ENCODE measurements around the gene SRGAP2C. TPM values are rescaled to one million over a fixed set of nuclear protein-coding genes. Genes with fewer than 3 reads are reported as not detected.
A peak's percentile ranks its signal among the peaks of the same experiment; 100 is the strongest.
"Not testable (repeated sequence)": the region's sequence is repeated elsewhere in the genome, so short reads cannot be mapped to it uniquely, and the experiment has no call there.

The SRGAP2C gene
- 8.4 and 9.8 TPM in 2 replicates for total RNA-seq (2016; rRNA removed; fragmentation: Illumina TruSeq; extraction: Trizol)
- total RNA-seq (2016; cell fraction: cytosol; rRNA removed; fragmentation: Illumina TruSeq; extraction: Trizol; ENCODE audit: low read depth), result 1.8 and 3.6 TPM in 2 replicates
- total RNA-seq (2016; cell fraction: insoluble cytoplasmic fraction; rRNA removed; fragmentation: Illumina TruSeq; extraction: Trizol), result 8.6 and 10.9 TPM in 2 replicates
- 6.3 and 7.7 TPM in 2 replicates for total RNA-seq (2016; cell fraction: membrane; rRNA removed; fragmentation: Illumina TruSeq; extraction: Trizol)
- total RNA-seq (2016; cell fraction: nucleus; rRNA removed; fragmentation: Illumina TruSeq; extraction: Trizol), result 12.2 and 12.3 TPM in 2 replicates
- polyA plus RNA-seq (2011; rRNA removed), result 5.5 and 6.9 TPM in 2 replicates
- polyA plus RNA-seq (2011; cell fraction: cytosol; rRNA removed), result 4.6 and 6.0 TPM in 2 replicates
- 6.4 and 7.4 TPM in 2 replicates for polyA plus RNA-seq (2011; cell fraction: nucleus; rRNA removed)
- polyA plus RNA-seq (2012), result 7.1 and 7.8 TPM in 2 replicates
- 0.37 and 0.55 TPM in 2 replicates for polyA plus RNA-seq (2016; cell fraction: cytosol; fragmentation: Illumina TruSeq; extraction: Trizol; ENCODE audit: low read depth)
- polyA plus RNA-seq (2016; cell fraction: insoluble cytoplasmic fraction; fragmentation: Illumina TruSeq; extraction: Trizol; ENCODE audit: low read depth), result 9.7 and 10.6 TPM in 2 replicates
- polyA plus RNA-seq (2016; cell fraction: membrane; fragmentation: Illumina TruSeq; extraction: Trizol; ENCODE audit: low read depth), result 1.8 and 2.1 TPM in 2 replicates
- polyA plus RNA-seq (2016; cell fraction: nucleus; fragmentation: Illumina TruSeq; extraction: Trizol; ENCODE audit: insufficient read depth, low read depth), result 13.3 and 13.6 TPM in 2 replicates
- 9.5 and 27.2 TPM in 2 replicates for polyA minus RNA-seq (2011; rRNA and poly(A)+ RNA removed; ENCODE audit: low replicate concordance)
- polyA minus RNA-seq (2011; cell fraction: cytosol; rRNA and poly(A)+ RNA removed), result 20.3 and 20.6 TPM in 2 replicates
- 15.9 and 16.2 TPM in 2 replicates for polyA minus RNA-seq (2011; cell fraction: nucleus; rRNA and poly(A)+ RNA removed)
- Bru-seq, nascent RNA, result percentile 71 among the genes with signal in this experiment
- percentile 59 among the genes with signal in this experiment for BruChase-seq, experiment 1, labeled RNA remaining after a 6-hour chase
- BruChase-seq, experiment 2, labeled RNA remaining after a 2-hour chase, result percentile 59 among the genes with signal in this experiment
- long read RNA-seq, experiment 1, full-length matches to known transcripts, result 1 of 11 reads
- long read RNA-seq, experiment 1, partial matches to known transcripts, result 4 of 11 reads
- long read RNA-seq, experiment 1, other reads (novel, unspliced or antisense), result 6 of 11 reads
- long read RNA-seq, experiment 2, partial matches to known transcripts, result 1 of 5 reads
- long read RNA-seq, experiment 2, other reads (novel, unspliced or antisense), result 4 of 5 reads

- H3K36me3 ChIP-seq (replicated peaks in 1 of 2; ENCODE audit: control insufficient read depth in 1 of 2, insufficient read depth in 2 of 2, low read length in 2 of 2); intact Hi-C loops (cut with micrococcal nuclease; ENCODE audit: unreplicated experiment); FAIRE-seq; H3K9me3 ChIP-seq (ENCODE audit: low read length); H4K20me1 ChIP-seq (ENCODE audit: insufficient read depth, low read length); in situ Hi-C loops (cut with HindIII; ENCODE audit: extremely low pct_ligation_motif_present, low pct_unique_long_range_greater_than_20kb); BruUV-seq (replicated peaks); H3K27me3 ChIP-seq (ENCODE audit: control insufficient read depth in 1 of 2, insufficient read depth in 2 of 2, low read length in 2 of 2); CTCF ChIA-PET (ENCODE audit: low intra/inter-chr PET ratio, low total read pairs); H3K79me2 ChIP-seq (ENCODE audit: insufficient read depth, low read length); H2AFZ ChIP-seq (ENCODE audit: low read length); H3K4me1 ChIP-seq (ENCODE audit: insufficient read depth, low read length); H3K27ac ChIP-seq (ENCODE audit: extremely low read length, insufficient read depth, low read length); TF ChIP-seq CREB1 (CRISPR knock-in tag; IDR thresholded peaks at IDR 0.05): not testable (repeated sequence)
- ATAC-seq (peak; percentile 86), DNase-seq (ENCODE audit: low spot score) (peak; percentile 98)
- POLR2A ChIA-PET, result interaction anchor here (0.7 kb wide), 1 partner anchor 402 kb away, joined by 4 read pairs; no protein-coding TSS in a partner anchor
- H3K4me2 ChIP-seq (ENCODE audit: low read depth, low read length), result peak within 1 kb of the TSS; percentile 39; the same call in 1 of the 2 replicates
- peak within 1 kb of the TSS; percentile 40 to 61 (median 60); a peak in 5 of 6 replicates for H3K4me3 ChIP-seq (replicated peaks in 1 of 3; ENCODE audit: insufficient read depth in 1 of 3, low read depth in 2 of 3, low read length in 3 of 3)
- 0 out of 2 replicates have a peak within 1 kb of the TSS, but pooled peaks have one; percentile 22 for H3K9ac ChIP-seq (ENCODE audit: insufficient read depth, low read depth, low read length)
- 1% methylated on average over 12 of the region's 54 CpGs for WGBS (ENCODE audit: low lambda C conversion rate)
- TF ChIP-seq, protein P1, sequence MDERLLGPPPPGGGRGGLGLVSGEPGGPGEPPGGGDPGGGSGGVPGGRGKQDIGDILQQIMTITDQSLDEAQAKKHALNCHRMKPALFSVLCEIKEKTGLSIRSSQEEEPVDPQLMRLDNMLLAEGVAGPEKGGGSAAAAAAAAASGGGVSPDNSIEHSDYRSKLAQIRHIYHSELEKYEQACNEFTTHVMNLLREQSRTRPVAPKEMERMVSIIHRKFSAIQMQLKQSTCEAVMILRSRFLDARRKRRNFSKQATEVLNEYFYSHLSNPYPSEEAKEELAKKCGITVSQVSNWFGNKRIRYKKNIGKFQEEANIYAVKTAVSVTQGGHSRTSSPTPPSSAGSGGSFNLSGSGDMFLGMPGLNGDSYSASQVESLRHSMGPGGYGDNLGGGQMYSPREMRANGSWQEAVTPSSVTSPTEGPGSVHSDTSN (CRISPR knock-in tag; IDR thresholded peaks at IDR 0.05), result peak; percentile 77
- TF ChIP-seq CREB1 (IDR thresholded peaks at IDR 0.05), result 0 out of 2 replicates have a peak, but pooled peaks have one; percentile 2
- TF ChIP-seq HMGXB3 (CRISPR knock-in tag; IDR thresholded peaks at IDR 0.05; ENCODE audit: borderline replicate concordance), result peak; percentile 82; the same call in 1 of the 2 replicates
- TF ChIP-seq NFYC (CRISPR knock-in tag; IDR thresholded peaks at IDR 0.05), result peak; percentile 81
- TF ChIP-seq TAF1 (CRISPR knock-in tag; IDR thresholded peaks at IDR 0.05), result peak; percentile 39; the same call in 1 of the 2 replicates
- TF ChIP-seq NFYB (CRISPR knock-in tag; IDR thresholded peaks at IDR 0.05), result peak; percentile 76
- 0 out of 2 replicates have a peak, but pooled peaks have one; percentile 19 for TF ChIP-seq FOXK1 (CRISPR knock-in tag; IDR thresholded peaks at IDR 0.05; ENCODE audit: borderline replicate concordance, low read depth)
- peak; percentile 96 for TF ChIP-seq HNRNPLL (IDR thresholded peaks at IDR 0.05; ENCODE audit: low read depth, low read length, poor library complexity, severe bottlenecking)
- TF ChIP-seq SAP130 (CRISPR knock-in tag; IDR thresholded peaks at IDR 0.05; ENCODE audit: low read depth), result peak; percentile 37
- TF ChIP-seq ZMYM4 (CRISPR knock-in tag; IDR thresholded peaks at IDR 0.05), result peak; percentile 24; the same call in 1 of the 2 replicates
- TF ChIP-seq SP2 (CRISPR knock-in tag; IDR thresholded peaks at IDR 0.05), result peak; percentile 82
Observed at GRCh38 chr1:121184290-121185127, at the start of gene SRGAP2C, which contains the start of gene FAM72B. Gene SRGAP2C (plus strand): TSS chr1:121184975. CDS start chr1:121187447, 2,472 bp downstream. Gene FAM72B (minus strand): TSS chr1:121184340. CDS start chr1:121183489, 851 bp downstream.
